Mesendoderm (in vitro differentiated cells): ENCODE data around the gene CNIH3.

Experiments
- DNase-seq: peaks from one replicate; pipeline ENCODE4 v3.0.0; 2013
- H2AK5ac ChIP-seq: 2 replicates; pipeline ENCODE4 v1.6.1; 2013; ENCODE audit warnings: low read length, inconsistent platforms
- H2BK120ac ChIP-seq: 2 replicates; pipeline ENCODE4 v1.6.1; 2013; ENCODE audit warnings: low read depth, mild to moderate bottlenecking, low read length, moderate library complexity, mixed read lengths
- H2BK15ac ChIP-seq: replicated peaks from 2 replicates; pipeline ENCODE4 v1.6.1; 2013; ENCODE audit warnings: low read depth, mild to moderate bottlenecking, moderate library complexity
- H2BK5ac ChIP-seq: 2 replicates; pipeline ENCODE4 v1.6.1; 2013; ENCODE audit warnings: low read length, inconsistent platforms
- H3K18ac ChIP-seq: 2 replicates; pipeline ENCODE4 v1.6.1; 2013; ENCODE audit warnings: mild to moderate bottlenecking, low read length, mixed read lengths
- H3K23ac ChIP-seq: one replicate; pipeline ENCODE4 v1.6.1; 2013; ENCODE audit warnings: low read length
- H3K27ac ChIP-seq: 2 replicates; pipeline ENCODE4 v1.5.1; 2013; ENCODE audit warnings: low read depth, mild to moderate bottlenecking, inconsistent platforms, low read length, moderate library complexity
- H3K27me3 ChIP-seq: 2 replicates; pipeline ENCODE4 v1.6.1; 2013; ENCODE audit warnings: low read length, control low read depth, mild to moderate bottlenecking, inconsistent platforms; ENCODE audit not compliant: insufficient read depth, poor library complexity
- H3K36me3 ChIP-seq: 2 replicates; pipeline ENCODE4 v1.6.1; 2013; ENCODE audit warnings: low read length, inconsistent platforms; ENCODE audit not compliant: control insufficient read depth, insufficient read depth
- H3K4ac ChIP-seq: one replicate; pipeline ENCODE4 v1.6.1; 2013; ENCODE audit warnings: low read depth, mild to moderate bottlenecking, low read length, moderate library complexity
- H3K4me1 ChIP-seq: 2 replicates; pipeline ENCODE4 v1.6.1; 2013; ENCODE audit warnings: low read depth, low read length, inconsistent platforms; ENCODE audit not compliant: control insufficient read depth
- H3K4me2 ChIP-seq: 2 replicates; pipeline ENCODE4 v1.6.1; 2013; ENCODE audit warnings: low read length
- H3K4me3 ChIP-seq: 2 replicates; pipeline ENCODE4 v1.5.1; 2013; ENCODE audit warnings: mild to moderate bottlenecking, low read length
- H3K56ac ChIP-seq: one replicate; pipeline ENCODE4 v1.6.1; 2013; ENCODE audit warnings: low read length
- H3K79me1 ChIP-seq: 2 replicates; pipeline ENCODE4 v1.6.1; 2013; ENCODE audit warnings: low read length, inconsistent platforms
- H3K79me2 ChIP-seq: 2 replicates; pipeline ENCODE4 v1.6.1; 2013; ENCODE audit warnings: mild to moderate bottlenecking, low read length; ENCODE audit not compliant: control insufficient read depth, insufficient read depth
- H3K9ac ChIP-seq: 2 replicates; pipeline ENCODE4 v1.6.1; 2013; ENCODE audit warnings: low read length, inconsistent platforms
- H4K5ac ChIP-seq: one replicate; pipeline ENCODE4 v1.6.1; 2013; ENCODE audit warnings: low read length
- H4K8ac ChIP-seq: one replicate; pipeline ENCODE4 v1.6.1; 2013; ENCODE audit warnings: low read depth, mild to moderate bottlenecking, control low read depth, low read length, moderate library complexity
- WGBS: extraction: QIAGEN DNeasy Blood & Tissue Kit; methylation state at CpG from one replicate; pipeline ENCODE4 v1.1.7; 2013; ENCODE audit warnings: low lambda C conversion rate, missing lambda C conversion rate; ENCODE audit not compliant: insufficient coverage; ENCODE audit errors: extremely low coverage; 5-methylcytosine and 5-hydroxymethylcytosine counted together

Gene CNIH3

DNA sequence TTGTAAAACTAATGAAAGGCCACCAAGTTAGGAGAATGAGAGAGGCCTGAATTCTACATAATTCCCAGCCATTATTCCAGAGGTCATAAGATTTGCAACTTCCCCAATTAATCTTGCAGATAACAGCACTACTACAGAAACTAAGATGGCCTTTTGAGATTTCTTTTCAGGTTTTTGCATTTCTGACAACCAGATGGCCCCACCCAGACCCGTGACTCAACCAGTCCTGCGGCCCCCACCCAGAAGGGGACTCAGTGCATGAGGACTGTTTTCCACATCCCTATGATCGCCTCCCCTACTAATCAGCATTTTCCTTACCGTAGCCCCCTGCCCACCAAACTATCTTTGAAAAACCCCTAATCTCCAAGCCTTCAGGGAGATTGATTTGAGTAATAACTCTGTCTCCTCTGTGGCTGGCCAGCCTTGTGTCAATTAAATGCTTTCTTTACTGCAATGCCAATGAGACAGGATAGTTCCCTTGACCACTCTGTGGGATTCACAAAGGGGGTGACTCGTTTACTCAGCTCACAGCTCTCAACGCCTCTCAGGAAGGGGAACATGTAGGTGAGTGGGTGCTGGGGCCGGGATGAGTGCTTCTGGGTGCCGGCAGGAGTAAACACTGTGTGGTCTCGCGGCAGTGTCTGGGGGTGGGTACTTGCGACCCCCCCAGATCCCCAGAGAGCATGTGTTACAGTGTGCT is 10.5 kb upstream of the CNIH3 start:
- no peak for DNase-seq
- Histone ChIP-seq H3K36me3 (no peaks in the 10 kb centered on the region), H3K27ac (no peak overlapping the region), H3K4ac (no peak overlapping the region), H4K5ac (no peak overlapping the region), H3K4me3 (no peak overlapping the region), H3K4me1 (peaks cover 7% of the 10 kb centered on the region), H3K18ac (no peak overlapping the region), H3K9ac (no peak overlapping the region), H3K23ac (no peak overlapping the region), H2BK15ac (no peak overlapping the region), H3K79me1 (no peaks in the 10 kb centered on the region), H3K27me3 (no peaks in the 10 kb centered on the region), H4K8ac (no peak overlapping the region), H2BK5ac (no peak overlapping the region), H3K4me2 (no peak overlapping the region), H3K56ac (peak overlapping the region; percentile 17), H3K79me2 (no peaks in the 10 kb centered on the region), H2AK5ac (no peak overlapping the region), H2BK120ac (no peak overlapping the region)
- no CpG with 5 or more reads among the region's 11 CpGs for WGBS

DNA sequence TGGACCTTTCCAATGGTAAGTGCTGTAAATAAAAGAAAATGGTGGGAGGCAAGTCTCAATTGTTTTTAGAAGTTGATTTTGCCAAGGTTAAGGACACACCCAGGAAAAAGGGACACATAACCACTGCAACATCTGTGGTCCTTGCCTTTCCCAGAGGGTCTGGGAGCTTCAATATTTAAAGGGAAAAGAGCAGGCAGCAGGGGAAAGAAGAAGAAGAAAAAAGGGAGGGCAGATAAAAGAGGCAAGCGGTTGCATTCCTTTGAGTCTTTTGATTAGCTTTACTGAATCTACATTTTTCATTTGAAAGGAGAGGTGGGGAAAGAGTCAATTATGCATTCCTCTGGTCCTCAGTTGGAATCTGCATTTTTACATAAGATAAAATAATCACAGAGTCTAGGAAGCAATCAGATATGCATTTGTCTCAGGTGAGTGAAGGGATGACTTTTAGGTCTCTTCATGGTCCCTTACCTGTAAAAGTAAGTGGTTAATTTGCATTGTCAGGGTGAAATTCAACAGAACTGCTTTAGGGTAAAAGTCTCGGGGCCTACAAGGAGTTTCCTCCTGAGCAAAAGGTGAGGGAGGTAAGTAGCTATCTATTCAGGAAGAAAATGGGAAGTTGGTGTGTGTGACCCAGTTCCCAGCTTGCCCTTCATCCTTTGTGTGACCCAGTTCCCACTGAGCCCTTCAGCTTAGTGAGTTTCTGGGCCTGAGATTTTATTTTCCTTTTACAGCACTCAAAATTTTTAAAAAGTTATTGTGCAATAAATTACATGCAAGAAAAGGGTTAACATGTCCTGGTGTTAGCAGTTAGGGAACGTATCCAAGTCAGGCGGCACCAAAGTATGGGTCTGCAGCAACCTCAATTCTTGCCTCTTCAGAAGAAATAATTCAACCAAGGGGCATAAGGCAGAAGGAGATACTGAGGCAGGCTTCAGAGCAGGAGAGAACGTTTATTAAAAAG is 8.6 kb upstream of the CNIH3 start:
- Histone ChIP-seq H3K79me1 (no peaks in the 10 kb centered on the region), H3K4me2 (no peak overlapping the region), H2BK15ac (no peak overlapping the region), H4K8ac (no peak overlapping the region), H3K4ac (no peak overlapping the region), H3K4me3 (no peak overlapping the region), H2BK120ac (no peak overlapping the region), H3K79me2 (no peaks in the 10 kb centered on the region), H2BK5ac (peak overlapping the region; percentile 56), H3K27me3 (no peaks in the 10 kb centered on the region), H3K4me1 (peaks cover 7% of the 10 kb centered on the region), H3K36me3 (no peaks in the 10 kb centered on the region), H3K23ac (no peak overlapping the region), H2AK5ac (peak overlapping the region; percentile 15), H3K9ac (peak overlapping the region; percentile 1), H4K5ac (no peak overlapping the region), H3K18ac (no peak overlapping the region), H3K56ac (peak overlapping the region; percentile 35), H3K27ac (peak overlapping the region; percentile 0)
- WGBS = no CpG with 5 or more reads among the region's 5 CpGs
- peak; percentile 60 for DNase-seq

DNA sequence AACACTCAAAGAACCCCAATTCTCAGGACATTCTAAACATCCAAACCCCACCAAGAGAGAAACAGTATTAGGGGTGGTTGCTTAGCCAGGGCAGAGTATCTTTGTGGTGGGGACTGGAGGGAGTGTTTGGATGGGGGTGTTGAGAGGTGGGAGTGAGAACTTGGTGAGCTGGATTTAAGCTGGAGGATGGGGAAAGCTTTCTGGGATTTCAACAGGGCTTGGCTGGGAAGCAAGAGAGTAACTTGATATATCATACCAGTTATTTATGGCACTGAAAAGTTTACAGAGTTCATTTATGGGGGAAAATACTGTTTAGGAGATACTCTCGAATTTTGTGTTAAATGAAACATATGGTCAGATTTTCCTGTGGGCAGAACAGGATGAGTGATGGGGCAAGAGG is 6.8 kb upstream of the CNIH3 start:
- no peak for DNase-seq
- Histone ChIP-seq H3K4ac (no peak overlapping the region), H3K27me3 (no peaks in the 10 kb centered on the region), H3K79me2 (no peaks in the 10 kb centered on the region), H3K79me1 (no peaks in the 10 kb centered on the region), H3K23ac (no peak overlapping the region), H3K56ac (no peak overlapping the region), H3K9ac (no peak overlapping the region), H3K36me3 (no peaks in the 10 kb centered on the region), H3K4me3 (no peak overlapping the region), H4K8ac (no peak overlapping the region), H3K27ac (no peak overlapping the region), H2BK120ac (no peak overlapping the region), H2AK5ac (no peak overlapping the region), H3K4me1 (peaks cover 7% of the 10 kb centered on the region), H2BK5ac (no peak overlapping the region), H3K4me2 (no peak overlapping the region), H3K18ac (no peak overlapping the region), H2BK15ac (no peak overlapping the region), H4K5ac (no peak overlapping the region)
- WGBS = no CpG with 5 or more reads among the region's 1 CpG

DNA sequence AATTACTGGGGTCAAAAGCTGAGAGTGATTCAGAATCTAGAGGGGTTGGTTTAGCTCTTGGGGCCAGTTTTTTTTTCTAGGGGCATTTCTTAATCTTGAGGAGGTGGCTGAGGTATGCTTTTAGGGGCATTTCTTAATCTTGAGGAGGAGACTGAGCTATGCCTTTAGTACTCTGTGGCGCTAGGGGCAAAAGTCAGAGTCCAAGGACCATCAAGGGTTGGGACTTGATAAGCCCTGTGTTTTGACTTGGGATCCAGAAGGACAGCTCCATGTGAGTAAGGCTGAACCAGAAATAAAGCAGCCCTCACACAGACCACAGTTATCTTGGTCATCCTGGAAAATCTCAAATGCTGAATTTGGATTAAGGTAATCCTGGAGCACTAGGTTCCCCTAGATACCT is 3.9 kb upstream of the CNIH3 start:
- H2BK120ac ChIP-seq = no peak overlapping the region
- no peak for DNase-seq
- H2BK15ac ChIP-seq = no peak overlapping the region
- H3K27ac ChIP-seq = no peak overlapping the region
- H3K9ac ChIP-seq = no peak overlapping the region
- no peak overlapping the region for H3K18ac ChIP-seq
- no peak overlapping the region for H3K23ac ChIP-seq
- no peak overlapping the region for H3K4me2 ChIP-seq
- no peak overlapping the region for H3K4me3 ChIP-seq
- H3K79me2 ChIP-seq = peaks cover 7% of the 10 kb centered on the region
- no peak overlapping the region for H3K56ac ChIP-seq
- no peak overlapping the region for H2AK5ac ChIP-seq
- H2BK5ac ChIP-seq = no peak overlapping the region
- no peaks in the 10 kb centered on the region for H3K36me3 ChIP-seq
- no peak overlapping the region for H4K5ac ChIP-seq
- no peak overlapping the region for H3K4ac ChIP-seq
- peaks cover 11% of the 10 kb centered on the region for H3K27me3 ChIP-seq
- no peaks in the 10 kb centered on the region for H3K79me1 ChIP-seq
- no peak overlapping the region for H4K8ac ChIP-seq
- H3K4me1 ChIP-seq = peaks cover 5% of the 10 kb centered on the region
- WGBS = no CpG with 5 or more reads among the region's 1 CpG

DNA sequence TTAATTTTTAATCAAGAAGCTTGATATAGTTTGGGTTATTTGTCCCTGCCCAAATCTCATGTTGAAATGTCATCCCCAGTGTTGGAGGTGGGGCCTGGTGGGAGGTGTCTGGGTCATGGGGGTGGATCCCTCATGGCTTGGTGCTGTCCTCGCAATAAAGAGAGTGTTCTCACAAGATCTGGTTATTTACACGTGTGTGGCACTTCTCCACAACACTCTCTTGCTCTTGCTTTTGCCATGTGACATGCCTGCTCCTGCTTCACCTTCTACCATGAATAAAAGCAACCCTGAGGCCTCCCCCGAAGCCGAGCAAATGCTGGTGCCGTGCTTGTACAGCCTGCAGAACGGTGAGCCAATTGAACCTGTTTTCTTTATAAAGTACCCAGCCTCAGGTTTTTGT is 2.6 kb upstream of the CNIH3 start:
- H3K27ac ChIP-seq = no peak overlapping the region
- no peak overlapping the region for H3K18ac ChIP-seq
- H2BK120ac ChIP-seq = no peak overlapping the region
- H3K9ac ChIP-seq = no peak overlapping the region
- H3K27me3 ChIP-seq = peaks cover 14% of the 10 kb centered on the region
- H3K36me3 ChIP-seq = no peaks in the 10 kb centered on the region
- H2AK5ac ChIP-seq = no peak overlapping the region
- no peak overlapping the region for H3K56ac ChIP-seq
- H3K79me1 ChIP-seq = peaks cover 3% of the 10 kb centered on the region
- no peak for DNase-seq
- H4K5ac ChIP-seq = no peak overlapping the region
- no peak overlapping the region for H4K8ac ChIP-seq
- no peak overlapping the region for H3K23ac ChIP-seq
- H3K79me2 ChIP-seq = peaks cover 12% of the 10 kb centered on the region
- WGBS = no CpG with 5 or more reads among the region's 6 CpGs
- no peak overlapping the region for H3K4me3 ChIP-seq
- no peak overlapping the region for H3K4me2 ChIP-seq
- no peak overlapping the region for H2BK15ac ChIP-seq
- no peak overlapping the region for H2BK5ac ChIP-seq
- no peak overlapping the region for H3K4ac ChIP-seq
- peaks cover 6% of the 10 kb centered on the region for H3K4me1 ChIP-seq
